Activated gamma-delta T cell (primary cell): ENCODE results near the gene NLK.

Experiments
- DNase-seq: peaks from one replicate; lab custom pipeline; 2025; lab: John Stamatoyannopoulos, UW

NLK gene

DNA sequence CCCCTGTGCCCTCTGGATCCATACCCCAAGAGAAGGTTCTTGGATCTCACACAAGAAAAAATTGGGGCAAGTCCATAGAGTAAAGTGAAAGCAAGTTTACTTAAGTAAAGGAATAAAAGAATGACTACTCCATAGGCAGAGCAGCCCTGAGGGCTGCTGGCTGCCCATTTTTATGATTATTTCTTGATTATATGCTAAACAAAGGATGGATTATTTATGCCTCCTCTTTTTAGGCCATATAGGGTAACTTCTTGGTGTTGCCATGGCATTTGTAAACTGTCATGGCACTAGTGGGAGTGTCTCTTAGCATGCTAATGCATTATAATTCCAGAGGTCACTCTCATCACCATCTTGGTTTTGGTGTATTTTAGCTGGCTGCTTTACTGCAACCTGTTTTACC lies 70.8 kb downstream of the NLK start:
- DNase-seq, result no peak

DNA sequence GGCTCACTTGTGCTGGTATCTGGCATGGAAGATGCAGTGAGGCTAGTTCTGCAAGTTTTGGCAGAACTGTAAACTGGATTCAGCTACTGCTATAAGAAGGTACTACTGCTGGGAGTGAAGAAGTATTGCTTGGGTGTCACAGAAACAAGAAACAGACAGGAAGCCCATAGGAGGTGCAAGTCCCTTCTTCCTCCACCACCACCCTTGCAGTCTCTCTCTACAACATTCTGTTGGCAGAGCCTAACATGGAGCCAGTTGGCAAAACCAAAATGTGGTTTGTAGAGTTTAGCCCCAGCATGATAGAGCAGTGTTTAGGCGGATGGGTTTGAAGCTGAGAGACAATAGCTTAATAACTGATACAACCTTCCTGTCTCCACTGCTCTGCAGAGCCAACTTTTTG lies 72.6 kb downstream of the NLK start:
- DNase-seq, result no peak

DNA sequence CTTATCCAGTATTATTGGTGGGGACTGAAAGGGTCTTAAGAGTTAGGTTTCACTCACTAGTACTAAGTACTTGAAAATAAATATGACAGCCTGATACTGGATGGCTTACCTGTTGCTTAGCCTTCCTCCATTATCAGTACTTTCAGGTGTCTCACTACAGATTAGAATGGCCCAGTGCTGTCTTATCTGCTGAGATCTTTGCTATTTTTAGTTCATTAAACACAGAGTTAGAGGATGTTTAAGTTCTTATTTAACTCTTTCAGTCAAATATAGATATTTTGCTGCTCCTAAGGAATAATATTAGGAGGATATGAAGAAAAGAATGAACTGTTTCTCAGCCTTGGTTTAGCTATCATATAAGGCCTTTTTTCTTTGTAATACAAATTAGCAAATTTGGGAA lies 74.8 kb downstream of the NLK start:
- no peak for DNase-seq

DNA sequence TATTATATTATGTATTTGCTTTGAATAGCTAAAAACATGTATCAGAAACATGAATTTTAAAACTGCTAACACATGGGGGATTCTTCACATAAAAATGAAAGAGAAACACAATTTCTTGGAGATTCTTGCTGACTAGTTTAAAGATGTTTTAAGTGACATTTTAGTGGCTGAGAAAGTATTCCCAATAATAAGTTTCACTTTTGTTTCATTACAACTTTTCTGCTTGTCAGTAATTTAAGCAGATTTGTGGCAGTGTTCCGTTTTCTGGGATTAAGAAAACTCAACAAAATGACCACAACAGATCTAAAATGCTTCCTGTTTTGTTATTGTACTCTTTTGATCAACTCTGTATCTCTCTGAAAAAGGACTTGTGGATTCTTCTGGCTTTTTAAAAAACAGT lies 75.9 kb downstream of the NLK start:
- no peak for DNase-seq

DNA sequence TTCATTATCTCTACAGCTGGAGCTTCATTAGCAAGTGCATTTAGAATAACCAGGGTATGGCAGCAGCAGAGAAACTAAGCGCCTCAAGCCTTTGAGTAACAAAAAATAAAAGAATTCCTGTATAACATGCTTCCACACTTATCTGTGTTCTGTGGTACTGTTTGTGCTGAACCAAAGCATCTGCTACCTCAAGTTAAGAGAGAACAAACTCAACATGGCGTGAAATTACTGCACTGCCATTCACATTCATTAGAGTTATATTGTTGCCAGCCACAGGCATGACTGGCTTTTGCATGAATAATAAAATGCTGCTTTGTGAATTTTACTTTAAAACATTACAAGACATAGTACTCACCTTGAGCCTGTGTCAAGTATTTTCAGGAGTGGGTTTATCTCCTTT lies 76.6 kb downstream of the NLK start:
- no peak for DNase-seq

DNA sequence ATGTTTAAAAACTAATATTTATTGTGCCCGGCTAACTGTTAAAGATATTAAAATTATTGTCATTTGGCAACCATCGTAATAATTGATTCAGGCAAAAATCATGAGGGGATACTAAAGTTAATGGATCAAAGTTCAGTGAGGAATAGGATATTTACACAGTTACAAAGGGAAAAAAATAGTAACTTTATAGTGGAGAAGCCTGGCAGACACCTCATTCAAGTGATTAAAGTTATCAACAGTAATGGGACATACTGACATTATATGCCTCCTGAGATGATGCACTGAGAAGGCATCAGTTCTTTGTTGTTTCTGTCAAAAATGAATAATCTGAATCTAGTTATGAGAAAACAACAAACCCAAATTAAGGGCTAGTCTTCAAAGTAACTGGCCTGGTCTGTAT lies 77.1 kb downstream of the NLK start:
- DNase-seq, result no peak

DNA sequence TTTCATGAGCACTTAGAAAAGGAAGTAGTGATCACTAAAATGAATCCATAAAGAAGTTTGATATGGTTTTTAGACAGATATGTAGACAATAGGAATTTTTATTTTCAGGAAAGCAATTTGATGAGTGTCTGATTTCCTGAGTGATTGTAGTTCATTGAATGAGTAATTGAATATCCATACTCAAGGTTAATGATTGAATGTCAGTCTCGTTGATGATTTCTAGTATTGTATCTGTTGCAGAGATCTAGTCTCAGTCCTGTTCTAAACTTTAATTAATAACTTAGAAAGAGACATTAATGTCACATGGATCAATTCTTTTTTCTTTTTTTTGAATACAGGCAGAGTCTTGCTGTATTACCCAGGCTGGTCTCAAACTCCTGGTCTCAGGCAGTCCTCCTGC lies 78.3 kb downstream of the NLK start:
- DNase-seq, result no peak

DNA sequence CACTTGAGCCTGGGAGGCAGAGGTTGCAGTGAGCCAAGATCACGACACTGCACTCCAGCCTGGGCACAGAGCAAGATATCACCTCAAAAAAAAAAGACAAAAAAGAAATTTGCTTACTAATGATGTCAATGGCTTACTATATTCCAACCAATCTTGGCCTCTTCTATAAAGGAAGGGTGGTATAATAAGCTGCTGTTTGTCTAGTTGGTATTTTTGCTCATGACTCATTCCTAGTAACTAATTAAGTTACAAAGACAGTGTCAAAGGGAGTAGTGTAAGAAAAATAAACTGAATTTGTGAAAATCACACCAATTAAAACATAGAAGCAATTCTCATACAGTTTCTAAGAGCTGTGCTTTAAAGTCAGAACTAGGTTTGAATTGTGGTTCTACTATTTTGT lies 82.5 kb downstream of the NLK start:
- DNase-seq, result no peak

DNA sequence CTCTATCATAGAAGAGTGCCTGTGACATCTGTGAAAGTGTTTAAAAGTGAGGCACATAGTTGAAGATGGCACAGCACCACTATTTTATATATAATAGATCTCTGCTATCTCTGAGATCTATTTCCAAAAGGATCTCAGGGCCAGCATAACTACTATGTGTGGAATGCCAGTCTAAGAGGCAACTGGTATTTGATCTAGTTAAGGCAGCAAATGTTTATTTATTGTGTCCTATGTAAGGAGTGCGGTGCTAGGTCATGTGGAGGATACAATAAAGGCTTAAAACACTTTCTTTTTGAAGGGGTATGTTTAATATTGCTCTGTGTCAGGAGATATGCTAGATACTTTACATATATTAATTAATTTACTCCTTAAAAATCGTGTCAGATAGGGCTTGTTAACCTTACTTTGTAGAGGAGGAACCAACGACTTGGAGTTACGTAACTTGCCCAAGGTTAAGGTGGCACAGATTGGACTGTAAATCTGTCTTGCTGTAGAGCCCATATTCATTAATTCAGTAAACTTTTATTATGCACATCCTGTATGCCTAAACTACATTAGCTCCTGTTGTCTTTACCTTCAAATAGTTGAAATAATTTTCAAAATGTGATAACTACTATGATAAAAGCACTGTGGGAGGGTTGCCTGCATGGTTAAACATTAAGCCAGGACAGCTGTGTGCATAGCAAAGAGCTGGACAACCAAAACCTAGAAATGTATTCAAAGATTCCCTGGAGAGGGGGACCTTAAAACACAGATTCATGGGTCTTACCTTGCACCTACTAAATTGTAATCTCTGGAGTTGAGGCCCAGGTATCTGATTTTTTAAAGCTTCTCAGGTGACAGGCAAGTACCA lies 83.3 kb downstream of the NLK start:
- DNase-seq, result no peak

DNA sequence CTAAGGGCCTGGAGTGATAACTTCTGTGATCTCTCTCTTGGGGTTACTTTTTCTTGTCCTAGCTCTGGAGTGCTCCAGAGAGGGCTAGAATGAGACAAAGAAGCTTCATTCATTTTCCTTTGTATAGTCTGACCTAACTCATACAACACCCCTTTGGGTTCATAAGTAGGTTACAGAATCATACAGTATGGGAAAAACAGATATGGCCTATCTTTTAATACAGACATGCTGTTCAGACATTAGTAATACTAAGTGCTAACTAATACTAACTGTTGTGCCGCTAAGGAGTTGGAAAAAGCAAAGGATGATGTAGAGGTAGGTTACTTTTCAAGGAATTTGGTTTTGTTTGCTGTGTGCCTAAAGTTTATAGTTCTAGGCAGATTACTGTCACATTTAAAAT lies 84.7 kb downstream of the NLK start:
- DNase-seq, result no peak

DNA sequence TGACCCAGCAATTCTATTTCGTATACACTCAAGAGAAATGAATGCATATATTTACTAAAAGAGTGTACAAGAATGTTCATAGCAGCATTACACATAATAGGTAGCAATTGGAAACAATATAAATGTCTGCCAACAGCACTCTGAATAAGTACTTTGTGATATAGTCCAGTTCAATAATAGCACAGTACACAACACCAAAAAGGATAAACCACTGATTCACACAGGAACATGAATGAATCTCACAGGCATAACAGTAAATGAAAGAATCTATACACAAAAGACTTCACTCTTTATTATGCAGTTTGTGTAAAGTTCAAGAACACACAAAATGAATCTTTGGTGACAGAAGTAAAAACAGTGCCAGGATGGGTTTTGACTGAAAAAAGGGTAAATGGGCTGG lies 86.3 kb downstream of the NLK start:
- DNase-seq, result no peak

DNA sequence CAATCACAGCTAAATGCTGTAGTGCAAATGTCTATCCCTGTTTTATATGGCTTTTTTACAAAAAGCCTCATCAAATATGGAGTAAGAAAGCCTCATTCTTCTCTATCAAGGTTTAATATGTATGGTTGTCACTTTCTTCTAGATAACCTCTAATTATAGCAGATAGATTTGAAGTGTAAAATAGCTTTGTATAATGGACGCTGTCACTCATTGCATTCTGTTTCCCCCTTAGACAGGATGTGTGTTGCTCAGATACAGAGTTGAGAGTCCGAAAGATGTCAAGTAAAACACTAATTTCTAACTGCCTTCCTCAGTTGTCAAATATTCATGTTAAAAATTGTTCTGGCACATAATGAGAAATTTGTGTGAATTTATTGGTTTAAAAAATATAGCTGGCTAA lies 88.0 kb downstream of the NLK start:
- no peak for DNase-seq

DNA sequence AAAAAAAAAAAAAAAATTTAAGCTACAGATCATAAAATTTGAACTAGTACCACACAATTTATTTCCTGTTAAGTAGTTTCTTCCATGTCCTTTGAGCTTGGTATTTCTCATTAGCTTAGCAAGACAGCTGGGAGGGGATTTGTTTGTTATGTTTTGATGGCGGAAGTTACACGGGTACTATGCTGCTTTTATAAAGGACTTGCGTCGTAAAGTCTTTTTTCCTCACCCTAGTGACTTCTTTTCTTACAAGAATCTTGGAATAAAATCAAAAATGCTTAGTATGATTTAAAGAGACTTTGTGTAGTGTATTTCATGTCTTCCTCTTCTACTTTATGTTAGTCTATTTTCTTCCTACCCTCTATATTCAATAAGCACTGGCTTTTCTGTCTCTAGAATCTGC lies 89.1 kb downstream of the NLK start:
- no peak for DNase-seq

DNA sequence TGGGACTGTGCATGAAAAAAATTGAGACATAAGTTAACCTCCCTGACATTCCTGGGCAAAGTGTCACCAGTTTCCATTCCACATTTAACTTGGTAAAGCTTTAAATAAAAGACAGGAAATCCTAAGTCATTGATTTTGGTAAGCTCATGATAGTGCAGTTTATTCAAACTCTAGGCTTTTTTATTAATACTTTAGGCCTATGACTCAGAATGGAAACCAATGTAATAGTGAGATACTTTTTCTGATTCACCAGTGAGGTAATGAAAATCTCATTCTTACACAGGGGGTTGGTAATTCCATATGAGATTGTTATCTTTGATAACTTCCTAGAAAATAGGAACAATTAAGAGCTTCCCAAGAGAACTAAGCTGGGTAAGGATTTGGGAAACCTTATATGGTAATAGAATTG lies 91.1 kb downstream of the NLK start:
- no peak for DNase-seq

DNA sequence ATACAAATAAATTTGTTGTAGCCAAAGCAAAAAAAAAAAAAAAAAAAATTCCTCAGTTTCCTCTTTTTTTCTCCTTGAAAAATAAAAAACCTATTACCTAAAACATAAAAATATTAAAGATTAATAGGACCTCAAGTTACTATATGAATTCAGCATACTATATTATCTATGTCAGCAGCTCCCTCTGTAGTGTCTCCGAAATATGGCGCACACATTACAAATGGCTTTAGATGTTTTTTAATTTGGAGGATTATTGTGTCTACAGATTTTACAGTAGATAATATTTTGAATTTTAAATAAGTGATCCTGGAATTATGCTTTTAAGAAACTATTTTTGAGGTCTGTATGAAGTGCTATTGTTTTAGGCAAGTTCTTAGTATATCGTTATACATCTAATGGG lies 94.4 kb downstream of the NLK start:
- no peak for DNase-seq

DNA sequence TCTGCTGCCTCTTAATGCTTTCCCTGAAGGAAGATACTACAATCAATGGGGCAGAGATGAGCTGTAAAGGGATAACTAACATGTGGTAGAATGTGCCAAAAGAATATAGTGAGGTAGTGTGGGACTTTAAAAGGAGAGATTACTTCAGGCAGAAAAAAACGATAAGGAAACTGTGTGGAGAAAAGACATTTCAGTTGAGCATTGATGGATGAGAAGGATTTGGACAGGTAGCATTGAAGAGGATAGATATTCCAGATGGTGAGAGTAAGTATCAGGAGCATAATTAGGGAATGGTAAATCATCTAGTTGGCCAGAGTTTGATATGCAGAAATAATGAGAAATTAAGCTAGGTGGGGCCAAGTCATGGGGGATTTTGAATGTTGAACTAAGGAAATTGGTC lies 97.3 kb downstream of the NLK start:
- DNase-seq, result no peak

DNA sequence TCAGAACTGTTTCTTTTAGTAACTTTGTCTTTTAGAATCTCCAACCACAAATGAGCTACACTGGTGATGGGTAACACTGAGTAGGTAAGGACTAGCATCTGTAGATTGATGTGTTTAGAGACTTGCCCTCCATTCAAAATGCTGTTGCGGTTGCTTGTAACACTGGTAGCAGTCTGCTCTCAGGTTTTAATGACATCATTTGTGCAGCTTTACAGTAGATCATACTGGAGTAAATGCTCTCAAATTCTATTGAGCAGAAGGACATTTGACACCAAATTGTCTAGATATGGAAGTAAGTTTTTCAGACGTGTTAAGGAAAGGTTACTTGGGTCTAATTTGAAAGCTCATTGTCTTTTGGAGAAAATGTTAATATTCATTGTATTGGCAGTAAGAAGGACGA lies 98.8 kb downstream of the NLK start:
- DNase-seq, result no peak

DNA sequence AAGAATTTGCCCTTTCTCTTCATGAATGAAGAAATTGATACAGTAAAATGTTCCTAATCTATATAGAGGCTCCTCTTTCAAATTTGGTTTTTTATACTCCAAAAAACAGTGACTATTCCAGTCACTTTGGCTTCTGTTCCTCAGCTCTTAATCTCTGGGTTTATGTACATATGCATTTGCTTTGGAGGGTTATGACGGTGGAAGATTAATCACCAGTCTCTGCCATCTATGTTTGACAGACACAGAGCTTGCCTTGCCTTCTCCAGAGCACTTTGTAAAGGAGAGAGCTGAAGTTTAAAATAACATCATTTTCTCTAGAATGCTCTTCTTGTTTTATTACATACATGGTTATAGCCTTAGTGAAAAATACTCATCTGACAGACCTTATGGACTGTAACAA lies 99.3 kb downstream of the NLK start:
- DNase-seq, result no peak

DNA sequence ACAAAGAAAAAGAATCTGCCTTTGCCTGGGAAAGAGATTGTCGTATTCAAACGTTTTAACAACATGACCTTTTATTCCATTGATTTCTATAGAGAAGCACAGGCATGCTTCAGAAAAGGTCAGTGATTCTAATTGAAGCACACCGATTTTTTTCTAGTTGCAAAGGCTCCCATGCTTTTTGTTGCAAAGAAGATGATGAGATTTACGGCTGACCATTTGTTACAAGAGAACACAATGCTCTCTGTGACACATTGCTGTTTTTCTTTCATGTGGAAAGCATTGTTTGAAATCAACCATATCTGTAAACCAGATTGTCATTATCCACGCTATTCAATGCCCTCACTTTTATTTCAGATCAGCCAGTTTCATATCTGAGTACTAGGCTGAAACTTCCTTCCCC lies 99.8 kb downstream of the NLK start:
- no peak for DNase-seq

DNA sequence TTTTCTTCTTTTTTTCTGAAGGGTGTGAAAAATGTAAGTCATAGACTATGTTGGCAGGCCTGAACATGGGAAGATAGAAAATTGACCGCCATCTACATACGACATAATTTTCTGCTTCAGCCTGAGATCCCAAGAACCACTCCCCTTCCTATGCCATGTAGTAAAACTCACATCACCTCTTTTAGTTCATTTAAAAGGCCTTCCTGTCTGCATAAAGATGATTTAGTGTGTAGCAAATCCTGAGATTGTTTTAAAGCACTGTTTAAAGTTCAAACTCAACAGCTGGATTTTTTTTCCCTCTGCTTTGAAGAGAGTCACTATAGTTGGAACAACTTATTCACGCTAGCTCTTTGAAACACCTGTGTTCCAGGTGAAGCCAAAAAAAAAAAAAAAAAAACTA lies 101.5 kb downstream of the NLK start:
- DNase-seq, result no peak

DNA sequence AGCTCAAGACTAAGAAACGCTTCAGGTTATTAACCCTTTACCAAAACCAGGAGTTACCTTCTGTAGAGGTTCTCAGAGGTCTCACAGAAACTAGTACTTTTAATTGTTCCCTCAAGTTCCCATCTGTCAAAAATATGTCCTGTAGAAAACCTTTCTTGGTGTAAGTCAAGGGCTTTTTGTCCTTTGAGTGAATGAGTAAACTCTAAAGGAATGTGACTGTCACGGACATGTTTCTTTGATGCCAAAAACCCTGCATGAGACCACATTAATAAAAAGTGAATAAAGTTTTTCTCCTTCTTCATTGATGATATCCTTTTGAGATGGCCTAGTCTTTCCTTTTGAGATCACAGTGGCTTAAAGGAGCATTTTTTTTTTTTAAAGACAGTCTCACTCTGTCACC lies 102.9 kb downstream of the NLK start:
- no peak for DNase-seq

DNA sequence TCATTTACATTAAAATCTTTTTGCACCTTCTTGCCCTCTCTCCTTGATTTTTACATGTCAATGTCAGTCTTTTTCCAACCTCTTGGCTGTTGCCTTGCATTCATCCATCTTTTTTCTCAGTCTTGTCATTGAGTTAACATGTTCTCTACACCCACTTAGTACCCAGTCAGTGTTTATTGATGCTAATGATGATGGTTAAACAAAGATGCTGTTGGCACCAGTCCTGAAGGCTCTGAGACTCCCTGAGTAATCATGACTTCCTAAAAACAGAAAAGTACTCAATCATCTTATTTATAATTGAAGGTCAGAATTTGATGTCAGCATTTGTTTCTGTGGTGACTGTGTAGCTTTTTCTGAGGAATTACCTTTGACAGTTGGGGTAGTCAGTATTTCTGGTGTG lies 104.5 kb downstream of the NLK start:
- no peak for DNase-seq

DNA sequence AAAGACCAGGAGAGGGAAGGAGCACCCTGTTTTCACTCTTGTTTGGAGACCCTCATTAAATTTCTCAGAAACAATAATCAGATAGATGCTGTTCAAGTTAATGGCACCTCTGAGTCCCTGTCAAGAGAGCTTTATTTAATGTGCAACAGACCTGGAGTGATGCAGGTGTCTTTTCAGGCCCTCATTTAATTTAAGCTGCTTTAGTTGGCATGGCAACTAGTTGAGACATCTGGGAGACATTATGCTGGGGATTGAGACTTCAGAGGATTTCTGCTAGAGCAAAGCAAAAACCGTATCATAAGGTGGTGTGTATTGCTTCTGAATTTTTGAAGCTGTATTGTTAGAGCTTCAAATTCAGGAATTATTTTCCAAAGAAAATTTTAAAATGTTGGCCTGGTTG lies 108.5 kb downstream of the NLK start:
- DNase-seq, result no peak

DNA sequence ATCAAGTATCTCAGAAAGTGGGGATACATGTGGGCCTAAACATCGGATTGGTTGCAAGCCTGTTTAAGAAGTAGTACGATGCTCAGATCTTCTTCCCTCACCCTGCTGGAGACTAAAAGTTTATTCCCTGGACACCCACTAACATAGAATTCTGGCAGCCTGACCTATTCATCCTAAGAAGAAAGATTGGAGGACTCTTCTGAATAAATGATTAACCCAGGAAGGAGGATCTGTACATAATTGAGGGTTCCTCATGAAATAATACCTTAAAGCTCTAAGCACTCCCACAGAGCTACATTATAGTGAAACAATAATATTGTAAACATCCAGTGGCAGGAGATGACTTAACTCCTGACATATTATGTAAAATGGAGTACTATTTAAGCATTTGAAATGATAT lies 111.7 kb downstream of the NLK start:
- DNase-seq, result no peak
